Stimulated activated CD8-positive, alpha-beta memory T cell treated with anti-CD3 and anti-CD28 coated beads, Interleukin-15, amount 100 ng/mL, for 48 hours (primary cell): ENCODE results near the gene ROM1.
A peak's percentile ranks its signal among the peaks of the same experiment; 100 is the strongest.
"Not testable (repeated sequence)": the region's sequence is repeated elsewhere in the genome, so short reads cannot be mapped to it uniquely, and the experiment has no call there.

ENCODE experiments used
- DNase-seq, 2 donors: peaks; one replicate each; pipeline ENCODE4 v3.0.0-alpha.2; 2020; ENCODE audit warnings: low read depth in 2 of 2

ROM1 gene

GRCh38 chr11:62610403-62610802 is 2.7 kb upstream of the ROM1 start:
- DNase-seq: no peak

- no peak for DNase-seq
Measured at GRCh38 chr11:62610814-62611704, 2.0 kb upstream of the ROM1 start.

GRCh38 chr11:62611705-62612365 is 1.2 kb upstream of the ROM1 start:
- DNase-seq: peak in 1 of 2 donors; percentile 44

- DNase-seq: no peak
Measured at GRCh38 chr11:62613291-62613778, 278 bp downstream of the ROM1 start.

- peak in 1 of 2 donors; percentile 28 for DNase-seq
Measured at GRCh38 chr11:62614275-62614674, 1.2 kb downstream of the ROM1 start.

- DNase-seq: no peak
Measured at GRCh38 chr11:62615521-62615920, 2.5 kb downstream of the ROM1 start.

GRCh38 chr11:62616957-62617356 is 3.9 kb downstream of the ROM1 start:
- not testable (repeated sequence) for DNase-seq

GRCh38 chr11:62621027-62621566 is 8.0 kb downstream of the ROM1 start:
- no peak for DNase-seq

GRCh38 chr11:62621567-62622470 is 8.8 kb downstream of the ROM1 start, which contains the start of gene B3GAT3:
Gene B3GAT3, minus strand, starts transcription at chr11:62621986. Its CDS starts 39 bp downstream, at chr11:62621947.
- peak; percentile 98 for DNase-seq

- DNase-seq: no peak
Measured at GRCh38 chr11:62622476-62623089, 9.5 kb downstream of the ROM1 start.

GRCh38 chr11:62627713-62628112 is 14.7 kb downstream of the ROM1 start:
- DNase-seq: no peak

GRCh38 chr11:62632492-62632891 is 19.4 kb downstream of the ROM1 start:
- no peak for DNase-seq

GRCh38 chr11:62644220-62644619 is 31.2 kb downstream of the ROM1 start:
- no peak for DNase-seq

GRCh38 chr11:62645671-62645945 is 32.6 kb downstream of the ROM1 start:
- no peak for DNase-seq

GRCh38 chr11:62645946-62646824 is 33.1 kb downstream of the ROM1 start, which contains the start of gene GANAB:
Gene GANAB, minus strand, starts transcription at chr11:62646613. Its CDS starts 14 bp downstream, at chr11:62646599.
- DNase-seq: peak; percentile 99

- DNase-seq: no peak
Measured at GRCh38 chr11:62646825-62647608, 34.0 kb downstream of the ROM1 start.

- no peak for DNase-seq
Measured at GRCh38 chr11:62647609-62648005, 34.5 kb downstream of the ROM1 start.

GRCh38 chr11:62648185-62648966 is 35.3 kb downstream of the ROM1 start:
- no peak for DNase-seq
